ENCODE measurements around the gene PHRF1. TPM values are rescaled to one million over a fixed set of nuclear protein-coding genes. Genes with fewer than 3 reads are reported as not detected.
"Not testable (repeated sequence)": the region's sequence is repeated elsewhere in the genome, so short reads cannot be mapped to it uniquely, and the experiment has no call there.

PHRF1 gene
- polyA plus RNA-seq, 3 donors, result 26.8 to 30.4 (median 28.3) TPM

GRCh38 chr11:568306-569157, 7.7 kb upstream of the PHRF1 start:
- peak; percentile 94 for DNase-seq

GRCh38 chr11:569158-569885, 6.9 kb upstream of the PHRF1 start:
- DNase-seq, result no peak

GRCh38 chr11:571802-572185, 4.5 kb upstream of the PHRF1 start:
- no peak for DNase-seq

GRCh38 chr11:573146-573759, 3.0 kb upstream of the PHRF1 start:
- DNase-seq, result no peak

GRCh38 chr11:574031-574570, 2.2 kb upstream of the PHRF1 start:
- not testable (repeated sequence) for DNase-seq

GRCh38 chr11:574632-575312, 1.5 kb upstream of the PHRF1 start:
- no peak for DNase-seq

- DNase-seq, result peak; percentile 55
Observed at GRCh38 chr11:575313-575995, 816 bp upstream of the PHRF1 start.

- DNase-seq, result no peak
Observed at GRCh38 chr11:576811-577610, 741 bp downstream of the PHRF1 start.

- DNase-seq, result no peak
Observed at GRCh38 chr11:577611-577894, 1.3 kb downstream of the PHRF1 start.

GRCh38 chr11:578276-579035, 2.2 kb downstream of the PHRF1 start:
- DNase-seq, result no peak

- DNase-seq, result no peak
Observed at GRCh38 chr11:579830-580601, 3.7 kb downstream of the PHRF1 start.

GRCh38 chr11:581342-581741, 5.1 kb downstream of the PHRF1 start:
- DNase-seq, result no peak

GRCh38 chr11:581752-582151, 5.5 kb downstream of the PHRF1 start:
- DNase-seq, result no peak

GRCh38 chr11:584287-584686, 8.0 kb downstream of the PHRF1 start:
- no peak for DNase-seq

- no peak for DNase-seq
Observed at GRCh38 chr11:586376-587316, 10.4 kb downstream of the PHRF1 start.

GRCh38 chr11:587546-587945, 11.3 kb downstream of the PHRF1 start:
- DNase-seq, result no peak

- DNase-seq, result no peak
Observed at GRCh38 chr11:587978-588380, 11.7 kb downstream of the PHRF1 start.

GRCh38 chr11:589798-590197, 13.5 kb downstream of the PHRF1 start:
- DNase-seq, result no peak
